NCI-H748 (cell line): Measurements from ENCODE around the gene AAMP.

Experiments used
- DNase-seq: peaks from one replicate; lab custom pipeline; 2025; ENCODE audit not compliant: unreplicated experiment; lab: John Stamatoyannopoulos, UW

AAMP gene

GRCh38 chr2:218260166-218260565 is 9.8 kb downstream of the AAMP start:
- DNase-seq: no peak

DNA sequence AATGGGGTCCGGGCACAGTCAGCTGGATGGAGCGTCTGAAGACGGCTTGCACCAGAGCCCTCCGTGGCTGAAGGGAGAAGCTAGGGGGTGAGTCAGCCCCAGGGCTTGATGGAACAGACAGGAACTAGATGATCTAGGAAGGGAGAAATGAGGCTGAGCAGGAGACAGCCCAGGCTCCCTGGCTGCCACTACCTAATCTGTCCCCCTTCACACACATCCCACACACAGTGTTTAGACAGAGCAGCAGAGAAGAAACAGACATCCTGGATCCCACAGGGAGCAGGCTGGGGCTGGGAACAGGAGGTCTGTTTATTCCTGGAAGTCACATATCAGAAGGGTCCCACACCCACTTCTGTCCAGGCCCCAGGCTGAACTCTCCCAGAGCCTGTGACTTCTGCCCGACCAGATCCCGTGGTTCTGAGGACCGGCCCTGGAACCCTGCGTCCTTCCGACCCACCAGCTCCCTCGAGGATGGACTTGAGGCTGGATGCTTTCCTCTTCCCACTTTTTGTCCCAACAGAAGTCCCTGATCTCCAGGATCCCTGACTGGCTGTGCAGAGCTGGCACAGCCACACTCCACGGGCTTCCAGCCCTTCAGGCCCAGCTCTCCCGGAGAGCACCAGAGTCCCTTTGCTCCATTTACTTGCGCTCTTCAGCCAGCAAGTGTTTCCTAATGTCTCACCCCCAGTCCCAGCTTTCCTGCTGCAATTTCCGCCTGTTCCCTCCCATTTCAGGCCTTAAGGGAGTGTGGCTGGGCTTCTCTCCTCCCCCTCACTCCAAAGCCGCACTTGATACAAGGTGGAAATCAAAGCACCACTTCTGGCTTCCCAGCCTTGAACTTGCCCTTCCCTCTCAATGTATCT is 10.6 kb downstream of the AAMP start:
- no peak for DNase-seq

- DNase-seq: no peak
These were observed 12.5 kb downstream of the AAMP start for GRCh38 chr2:218257390-218257981.

DNA sequence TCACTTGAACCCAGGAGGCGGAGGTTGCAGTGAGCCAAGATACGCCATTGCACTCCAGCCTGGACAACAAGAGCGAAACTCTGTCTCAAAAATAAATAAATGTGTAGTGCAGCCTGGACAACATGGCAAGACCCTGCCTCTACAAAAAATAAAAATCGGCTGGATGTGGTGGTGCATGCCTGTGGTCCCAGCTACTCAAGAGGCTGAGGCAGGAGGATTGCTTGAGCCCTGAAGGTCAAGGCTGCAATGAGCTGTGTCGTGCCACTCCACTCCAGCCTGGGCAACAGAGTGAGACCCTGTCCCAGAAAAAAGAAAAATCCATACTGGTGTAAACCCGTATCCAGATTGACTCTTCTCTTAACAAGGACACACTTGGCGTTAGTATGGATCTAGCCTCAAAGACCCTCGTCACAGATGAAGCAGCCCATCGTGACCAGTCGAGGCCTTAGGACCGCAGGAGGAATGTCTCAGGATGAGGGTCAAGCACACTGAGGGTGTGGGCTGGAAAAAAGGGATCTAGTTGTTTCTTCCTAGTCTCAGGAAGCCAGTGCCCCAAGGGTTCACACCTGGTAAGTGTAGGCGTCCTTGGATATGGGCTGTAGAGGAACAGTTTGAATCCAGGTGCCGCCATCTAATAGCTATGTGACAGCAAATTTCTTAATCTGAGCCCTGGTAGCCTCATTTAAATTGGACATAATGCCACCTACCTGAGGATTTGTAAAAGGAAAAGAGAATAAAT is 13.2 kb downstream of the AAMP start:
- DNase-seq: no peak

GRCh38 chr2:218255446-218255845 is 14.5 kb downstream of the AAMP start:
- DNase-seq: no peak

GRCh38 chr2:218253232-218253625 is 16.7 kb downstream of the AAMP start:
- DNase-seq: no peak

DNA sequence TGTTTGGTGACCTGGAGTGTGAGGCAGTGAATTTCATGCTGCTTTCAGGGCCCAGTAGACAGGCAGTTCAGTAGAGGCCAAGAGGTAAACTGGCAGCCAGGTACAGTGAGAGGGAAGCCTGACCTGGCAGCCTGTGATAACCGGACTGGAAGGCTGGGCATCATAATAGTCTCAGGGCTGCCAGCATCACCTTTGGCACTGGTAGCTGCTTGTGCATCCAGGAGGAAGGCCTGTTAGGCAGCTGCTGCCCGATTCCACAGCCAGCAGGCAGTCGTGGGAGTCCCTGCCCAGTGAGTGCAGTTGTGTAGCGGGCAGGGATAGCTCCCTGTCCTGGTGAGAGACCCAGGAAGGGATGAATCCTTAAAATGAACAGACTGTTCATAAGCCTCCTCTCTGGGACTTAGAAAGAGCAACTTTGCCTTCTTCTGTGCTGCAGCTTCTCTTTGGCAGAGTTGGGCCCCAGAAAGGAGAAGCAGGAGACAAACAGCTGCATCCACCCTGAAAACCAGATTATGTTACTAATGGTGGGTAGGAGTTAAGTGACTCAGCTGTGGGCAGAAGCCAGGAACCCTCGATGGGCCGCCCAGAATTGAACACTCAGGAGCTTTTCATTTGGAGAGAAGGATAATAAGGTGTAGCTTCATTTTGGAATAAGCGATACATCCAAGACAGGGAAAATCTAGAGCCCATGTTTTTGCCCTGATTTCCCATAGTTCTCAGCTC is 17.3 kb downstream of the AAMP start:
- no peak for DNase-seq

DNA sequence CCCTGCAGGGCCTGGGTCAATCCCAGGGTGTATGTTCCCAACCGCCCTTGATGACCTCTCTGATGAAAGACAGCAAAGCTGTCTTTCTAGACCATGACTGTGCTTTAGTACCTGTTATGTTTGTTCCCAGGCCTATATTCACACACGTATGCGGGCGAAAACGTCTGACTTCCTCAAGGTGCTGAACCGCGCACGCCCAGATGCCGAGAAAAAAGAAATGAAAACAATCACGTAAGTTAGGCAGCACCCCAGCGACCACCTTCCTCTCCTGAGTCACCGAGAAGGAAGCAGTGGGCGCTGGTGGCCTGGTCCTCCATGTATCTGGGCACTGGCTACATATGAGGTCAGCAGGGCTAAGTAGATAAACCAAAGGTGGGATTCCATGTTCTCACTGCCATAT is 20.2 kb downstream of the AAMP start:
- DNase-seq: no peak

DNA sequence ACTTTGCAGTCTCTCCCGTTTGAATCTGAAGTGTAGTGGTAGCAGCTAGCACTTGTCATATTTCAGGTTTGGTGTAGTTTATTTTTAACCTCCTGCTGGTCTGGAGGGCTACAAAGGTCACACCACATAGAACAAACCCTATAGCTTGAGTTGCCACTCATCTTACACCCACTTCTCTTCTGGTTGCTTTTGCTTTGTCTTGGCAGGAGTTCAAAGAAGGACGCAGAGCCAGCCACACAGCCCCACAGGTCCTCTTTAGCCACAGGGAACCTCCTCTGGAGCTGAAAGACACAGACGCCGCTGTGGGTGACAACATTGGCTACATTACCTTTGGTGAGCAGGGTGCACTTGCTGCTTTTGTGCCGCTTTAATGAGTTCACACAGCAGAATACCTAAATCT is 24.7 kb downstream of the AAMP start:
- DNase-seq: no peak

DNA sequence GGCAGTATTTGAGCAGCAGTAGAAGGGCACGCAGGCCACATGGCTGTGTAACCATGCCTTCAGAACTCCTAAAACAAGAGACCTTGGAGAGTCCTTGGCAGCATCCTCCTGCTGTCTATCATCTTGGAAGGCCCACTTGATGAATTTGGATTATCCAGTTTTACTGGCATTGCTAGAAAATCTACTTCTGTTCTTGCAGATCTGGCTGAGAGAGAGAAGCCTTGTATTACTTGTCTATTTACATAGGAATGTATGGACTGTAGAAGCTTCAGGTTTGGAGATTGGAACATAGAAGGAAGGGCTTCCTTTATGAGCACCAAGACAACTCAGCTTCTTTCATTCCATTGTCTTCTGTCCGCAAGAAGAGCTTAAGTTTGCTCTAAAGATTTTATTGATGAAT is 25.3 kb downstream of the AAMP start:
- no peak for DNase-seq

GRCh38 chr2:218244204-218244603 is 25.7 kb downstream of the AAMP start:
- DNase-seq: no peak

GRCh38 chr2:218238887-218239286 is 31.1 kb downstream of the AAMP start:
- no peak for DNase-seq

DNA sequence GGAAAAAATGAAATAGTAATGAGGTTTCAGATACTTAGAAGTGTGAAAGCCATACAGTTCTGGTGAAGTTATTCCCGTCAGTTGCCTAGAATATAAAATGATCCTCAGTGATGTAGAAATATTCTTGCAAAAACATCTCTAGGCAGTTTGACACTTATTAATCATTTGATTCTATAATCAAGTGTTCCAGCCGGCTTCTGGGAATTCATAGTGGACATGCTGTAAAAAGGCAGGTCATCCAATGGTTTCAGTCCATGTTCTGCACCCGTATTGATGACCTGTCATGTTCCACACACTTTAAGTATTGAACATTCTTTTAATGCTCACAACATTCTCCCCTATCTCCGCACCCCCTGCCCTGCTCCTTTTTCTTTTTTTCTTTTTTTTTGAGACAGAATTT is 33.1 kb downstream of the AAMP start:
- DNase-seq: no peak

DNA sequence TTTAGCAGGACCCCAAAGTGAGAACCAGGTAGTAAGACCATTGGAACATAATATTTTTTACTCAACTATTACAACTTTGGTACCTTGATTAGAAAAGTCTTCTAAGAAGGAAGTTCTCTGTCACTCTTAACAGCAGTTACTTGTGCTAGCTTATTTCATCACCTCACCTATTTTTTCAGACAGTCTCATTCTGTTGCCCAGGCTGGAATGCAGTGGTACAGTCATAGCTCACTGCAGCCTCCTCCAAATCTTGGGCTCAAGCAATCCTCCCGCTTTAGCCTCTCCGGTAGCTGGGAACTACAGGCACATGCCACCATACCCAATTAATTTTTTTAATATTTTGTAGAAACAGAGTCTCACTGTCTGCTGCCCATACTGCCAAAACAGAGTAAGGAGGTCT is 34.9 kb downstream of the AAMP start:
- no peak for DNase-seq

DNA sequence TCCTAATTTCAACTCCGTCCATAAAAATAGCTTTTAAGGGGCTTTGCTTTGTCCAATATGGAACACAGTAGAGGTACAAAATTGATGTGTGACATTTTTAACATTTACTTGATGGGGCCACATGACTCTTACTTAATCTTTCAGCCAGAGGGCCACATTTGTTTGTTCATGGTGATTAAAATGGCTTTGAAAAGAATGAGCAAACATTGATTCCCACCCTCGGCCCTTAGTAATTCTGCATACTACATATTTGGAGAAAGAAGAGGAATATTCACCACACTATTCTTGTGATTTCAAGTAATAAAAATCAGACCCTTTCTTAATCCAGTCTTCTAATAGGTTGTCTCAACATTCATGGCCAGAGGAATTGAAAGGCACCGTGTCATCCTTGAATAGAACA is 35.4 kb downstream of the AAMP start:
- DNase-seq: no peak

DNA sequence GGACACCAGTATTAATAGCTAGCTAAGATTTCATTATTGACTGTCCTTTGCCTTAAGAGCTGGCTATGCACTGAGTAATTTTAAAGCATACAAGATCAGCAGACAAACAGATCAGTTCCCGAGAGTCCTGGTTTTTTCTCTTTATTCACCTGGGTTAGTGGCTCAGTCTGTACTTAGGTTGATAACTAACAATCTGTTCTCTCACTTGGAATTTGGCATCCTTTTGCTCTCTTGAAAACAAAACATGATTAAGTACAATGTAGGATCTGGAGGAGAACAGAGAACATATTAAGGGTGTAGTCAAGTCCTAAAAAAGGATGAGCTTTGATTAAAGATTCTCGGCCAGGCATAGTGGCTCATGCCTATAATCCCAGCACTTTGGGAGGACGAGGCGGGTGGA is 36.4 kb downstream of the AAMP start:
- no peak for DNase-seq

GRCh38 chr2:218230882-218231281 is 39.1 kb downstream of the AAMP start:
- no peak for DNase-seq

- DNase-seq: no peak
These were observed 40.1 kb downstream of the AAMP start for GRCh38 chr2:218229851-218230250.

DNA sequence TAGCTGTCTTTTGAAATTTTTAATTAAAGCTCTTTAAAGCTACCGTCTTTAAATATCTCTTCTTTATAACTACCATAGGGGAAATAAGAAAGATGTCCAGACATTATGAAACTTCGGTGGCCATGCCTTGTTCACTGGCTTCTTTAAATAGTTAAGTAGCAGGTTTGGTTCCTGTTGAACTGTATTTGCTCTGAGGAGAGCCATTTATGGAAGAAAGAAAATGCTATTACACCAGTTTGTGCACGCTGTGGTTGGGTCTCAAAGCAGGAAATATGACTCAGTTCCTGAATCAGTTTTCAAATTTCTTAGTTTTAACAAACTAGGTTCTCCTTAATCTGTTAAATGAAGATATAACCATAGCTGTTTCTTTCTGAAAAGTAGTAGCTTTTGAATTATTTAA is 40.7 kb downstream of the AAMP start:
- no peak for DNase-seq

GRCh38 chr2:218228366-218229090 is 41.4 kb downstream of the AAMP start:
- no peak for DNase-seq

DNA sequence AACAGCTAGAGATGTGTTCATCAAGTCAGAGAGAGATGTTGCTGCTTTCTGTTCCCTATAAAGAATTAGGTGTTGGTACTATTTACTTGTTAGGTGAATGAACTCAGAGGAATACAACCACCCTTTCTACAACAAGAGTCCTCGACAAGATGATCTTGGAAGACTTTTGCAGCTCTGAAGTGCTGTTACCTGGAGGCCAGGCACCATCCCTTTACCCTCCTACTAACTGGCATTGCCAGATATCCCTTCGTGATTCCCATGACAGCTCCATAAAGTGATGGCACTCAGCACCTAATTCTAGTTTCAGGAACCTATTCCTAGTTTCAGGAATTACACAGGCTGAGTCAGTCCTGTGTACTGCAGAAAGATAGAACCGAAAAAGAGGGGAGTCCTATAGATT is 43.0 kb downstream of the AAMP start:
- no peak for DNase-seq
